NB4 (cell line): ENCODE results near the gene ZNF766.

Source experiments
- POLR2A ChIP-seq: IDR thresholded peaks from 2 replicates; pipeline ENCODE4 v1.6.1; 2011; ENCODE audit warnings: mild to moderate bottlenecking; ENCODE audit not compliant: insufficient read length; ENCODE audit errors: extremely low read depth
- TF ChIP-seq, protein P1 (sequence below): IDR thresholded peaks from one replicate; pipeline ENCODE4 v1.5.1; 2012; ENCODE audit warnings: low read depth, low read length
- TF ChIP-seq, protein P2 (sequence below): IDR thresholded peaks from 2 replicates; pipeline ENCODE4 v1.6.1; 2011; ENCODE audit warnings: low read depth, low read length

DNA sequence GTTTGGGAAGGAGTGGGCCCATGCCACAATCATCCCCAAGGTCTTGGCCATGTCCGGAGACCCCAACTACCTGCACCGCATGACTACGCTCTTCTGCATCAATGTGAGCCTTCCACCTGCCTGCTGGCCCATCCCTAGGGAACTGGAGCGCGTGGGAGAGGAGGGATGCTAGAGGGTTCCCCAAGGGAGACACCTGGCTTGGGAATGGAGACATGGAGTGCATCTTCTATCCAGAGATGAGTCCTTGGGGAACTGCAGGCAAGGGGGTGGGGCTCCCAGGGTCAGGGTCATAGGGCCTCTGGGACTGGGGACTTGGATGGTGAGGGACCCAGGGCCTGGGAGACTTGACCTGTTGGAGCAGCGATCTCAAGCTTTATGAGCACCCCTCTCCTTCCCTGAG lies 48.4 kb upstream of the ZNF766 start:
- TF ChIP-seq POLR2A, result no peak
- TF ChIP-seq, protein P1, sequence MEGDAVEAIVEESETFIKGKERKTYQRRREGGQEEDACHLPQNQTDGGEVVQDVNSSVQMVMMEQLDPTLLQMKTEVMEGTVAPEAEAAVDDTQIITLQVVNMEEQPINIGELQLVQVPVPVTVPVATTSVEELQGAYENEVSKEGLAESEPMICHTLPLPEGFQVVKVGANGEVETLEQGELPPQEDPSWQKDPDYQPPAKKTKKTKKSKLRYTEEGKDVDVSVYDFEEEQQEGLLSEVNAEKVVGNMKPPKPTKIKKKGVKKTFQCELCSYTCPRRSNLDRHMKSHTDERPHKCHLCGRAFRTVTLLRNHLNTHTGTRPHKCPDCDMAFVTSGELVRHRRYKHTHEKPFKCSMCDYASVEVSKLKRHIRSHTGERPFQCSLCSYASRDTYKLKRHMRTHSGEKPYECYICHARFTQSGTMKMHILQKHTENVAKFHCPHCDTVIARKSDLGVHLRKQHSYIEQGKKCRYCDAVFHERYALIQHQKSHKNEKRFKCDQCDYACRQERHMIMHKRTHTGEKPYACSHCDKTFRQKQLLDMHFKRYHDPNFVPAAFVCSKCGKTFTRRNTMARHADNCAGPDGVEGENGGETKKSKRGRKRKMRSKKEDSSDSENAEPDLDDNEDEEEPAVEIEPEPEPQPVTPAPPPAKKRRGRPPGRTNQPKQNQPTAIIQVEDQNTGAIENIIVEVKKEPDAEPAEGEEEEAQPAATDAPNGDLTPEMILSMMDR, result no peak
- TF ChIP-seq, protein P2, sequence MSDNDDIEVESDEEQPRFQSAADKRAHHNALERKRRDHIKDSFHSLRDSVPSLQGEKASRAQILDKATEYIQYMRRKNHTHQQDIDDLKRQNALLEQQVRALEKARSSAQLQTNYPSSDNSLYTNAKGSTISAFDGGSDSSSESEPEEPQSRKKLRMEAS, result no peak
